ENCODE results near the gene TPCN1.

The TPCN1 gene

DNA sequence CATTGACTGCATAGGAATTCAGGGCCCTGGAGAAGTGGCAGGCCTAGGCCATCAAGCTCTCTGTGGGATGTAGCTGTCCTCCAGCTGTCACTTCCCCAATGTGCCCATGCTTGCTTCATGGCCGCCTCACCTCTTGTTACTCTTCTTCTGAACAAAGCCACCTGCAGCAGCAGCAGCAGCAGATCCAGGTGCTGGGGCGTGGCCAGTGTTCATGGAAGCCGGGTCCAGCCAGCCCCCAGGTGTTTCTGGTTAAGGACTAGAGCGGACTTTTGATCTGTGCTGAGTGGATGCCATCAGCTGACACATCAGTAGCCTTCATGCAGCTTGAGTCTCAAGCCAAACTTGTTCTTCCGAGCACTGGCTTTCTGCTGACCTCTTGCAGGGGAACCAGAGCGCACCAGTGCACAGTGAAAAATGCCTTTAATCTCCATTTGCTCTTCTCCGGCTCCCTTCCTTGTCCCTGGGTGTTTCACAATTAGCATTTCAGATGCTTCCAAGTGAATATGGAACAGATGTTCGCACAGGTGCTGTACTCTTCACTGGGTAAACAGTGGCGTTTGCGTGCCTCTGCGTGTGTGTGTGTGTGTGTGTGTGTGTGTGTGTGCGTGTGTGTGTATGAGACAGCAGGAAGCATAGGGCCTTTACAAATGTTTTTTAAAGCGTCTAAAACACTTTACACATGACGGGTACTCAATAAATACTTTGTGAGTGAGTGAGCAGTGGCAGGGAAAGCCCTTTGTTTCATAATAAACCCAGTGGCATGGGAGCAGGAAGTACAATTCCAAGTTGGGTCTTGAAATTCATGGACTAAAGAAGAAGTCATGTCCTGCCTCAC, 20.1 kb downstream of the TPCN1 start:
- no peak for DNase-seq (ENCODE audit: low read depth in 2 of 2)

GRCh38 chr12:113242026-113242418, 20.8 kb downstream of the TPCN1 start:
- no peak for DNase-seq (ENCODE audit: low read depth in 2 of 2)

DNA sequence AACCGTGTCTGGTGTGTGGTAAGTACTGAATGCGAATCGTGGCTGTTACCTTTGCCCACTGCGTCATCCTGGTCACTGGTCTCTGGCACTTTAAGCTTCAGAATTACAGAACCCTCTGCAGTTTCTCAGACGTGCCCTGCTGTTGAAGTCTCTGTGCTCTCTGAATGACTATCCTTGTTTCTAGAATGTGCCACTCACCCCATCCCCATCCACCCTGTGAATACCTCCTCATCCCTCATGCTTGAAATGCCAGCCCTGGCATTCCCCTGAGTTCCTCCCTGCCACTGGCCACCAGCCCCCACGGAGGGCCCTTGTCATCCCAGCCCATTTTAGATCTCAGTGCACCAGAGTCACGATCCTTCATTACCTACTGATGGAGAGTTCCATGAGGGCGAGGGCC, 21.3 kb downstream of the TPCN1 start:
- no peak for DNase-seq (ENCODE audit: low read depth in 2 of 2)

DNA sequence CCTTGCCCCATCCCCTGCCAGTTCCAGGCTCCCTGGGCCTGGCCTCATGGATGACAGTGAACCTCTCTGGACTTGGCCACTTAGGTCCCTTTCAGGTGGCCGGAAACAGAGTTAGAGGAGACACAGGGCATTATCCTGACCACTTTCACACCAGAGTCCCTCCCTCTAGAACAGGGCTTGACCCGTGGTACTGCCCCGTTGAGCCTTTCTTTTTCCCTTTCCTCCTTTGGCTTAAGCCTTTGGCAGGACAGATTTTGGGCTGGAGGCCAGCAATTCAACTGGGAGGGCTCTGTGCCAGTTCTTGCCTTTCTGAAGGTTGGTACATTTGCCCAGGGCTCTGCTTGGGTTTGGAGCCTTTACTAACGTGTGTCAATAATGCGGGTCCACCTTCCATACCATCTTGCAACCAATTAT, 22.8 kb downstream of the TPCN1 start:
- no peak for DNase-seq (ENCODE audit: low read depth in 2 of 2)

- no peak for DNase-seq (ENCODE audit: low read depth in 2 of 2)
Observed at GRCh38 chr12:113244478-113244958, 23.3 kb downstream of the TPCN1 start.

DNA sequence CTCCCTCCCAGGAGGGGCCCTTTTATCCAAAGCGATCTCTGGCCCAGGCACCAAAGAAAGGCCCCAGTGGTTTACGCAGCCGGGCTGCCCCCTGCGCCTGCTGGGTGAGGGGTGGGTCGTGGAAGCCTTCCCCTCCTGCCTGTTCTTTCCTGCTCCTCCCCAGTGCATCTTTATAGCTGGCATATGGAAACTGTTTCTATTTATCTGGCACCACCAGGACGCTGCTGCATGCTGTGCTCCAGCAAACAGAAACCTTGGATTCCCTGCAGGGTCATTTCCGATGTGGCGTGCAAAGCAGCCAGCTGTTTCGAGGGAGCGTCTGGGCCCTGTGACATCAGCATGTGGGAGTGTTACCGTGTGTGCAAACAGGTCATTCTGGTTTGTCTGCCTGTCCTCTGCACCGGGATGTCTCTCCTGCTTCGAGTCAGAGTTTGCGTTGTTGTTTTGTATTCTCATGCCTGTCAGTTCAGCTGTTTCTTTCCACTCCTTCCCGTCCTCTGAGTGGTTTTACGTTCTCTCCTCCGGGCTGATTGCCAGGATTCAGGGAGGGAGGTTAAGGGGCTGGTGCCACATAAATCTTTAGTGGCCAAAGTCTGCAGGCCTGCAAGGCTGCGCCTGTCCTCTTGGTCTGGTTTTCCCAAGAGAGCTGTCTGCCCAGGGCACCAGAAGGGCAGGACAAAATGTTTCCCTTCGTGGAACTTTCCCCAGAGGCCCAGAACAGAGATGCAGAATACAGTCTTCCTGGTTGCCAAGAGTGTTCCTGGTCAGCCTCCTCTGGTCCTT, 24.6 kb downstream of the TPCN1 start:
- DNase-seq (ENCODE audit: low read depth in 2 of 2), result no peak

DNA sequence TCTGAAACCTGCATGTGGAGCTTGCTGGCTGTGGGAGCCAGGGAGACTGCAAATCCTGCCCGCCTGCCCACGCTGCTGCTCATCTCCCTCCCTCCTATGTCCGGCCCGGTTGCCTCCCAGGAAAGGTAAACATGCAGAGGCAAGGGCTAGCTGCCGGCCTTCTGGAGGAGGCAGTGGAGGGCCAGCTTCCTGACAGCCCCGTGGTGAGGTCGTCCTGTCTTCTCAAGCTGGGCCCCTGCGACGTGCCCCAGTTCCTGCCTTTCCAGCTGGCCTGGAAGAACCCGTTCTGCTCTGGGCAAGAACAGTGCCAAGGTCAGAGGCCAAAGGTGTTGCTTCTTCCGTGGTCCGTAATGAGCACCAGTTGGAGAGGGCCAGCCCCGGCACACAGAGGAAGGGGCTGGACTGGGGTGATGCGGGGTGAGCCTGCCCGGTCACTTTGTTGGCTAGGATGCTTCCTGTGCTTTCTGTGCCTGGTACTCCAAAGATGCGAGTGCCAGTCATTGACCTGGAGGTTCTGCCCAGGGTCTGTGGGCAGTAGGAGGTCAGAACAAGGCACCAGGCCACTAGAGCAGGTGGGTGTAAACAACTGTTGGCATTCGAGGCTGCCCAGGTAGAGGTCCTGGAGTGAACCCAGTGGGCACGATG, 25.3 kb downstream of the TPCN1 start:
- no peak for DNase-seq (ENCODE audit: low read depth in 2 of 2)

GRCh38 chr12:113247123-113248050, 26.1 kb downstream of the TPCN1 start:
- DNase-seq (ENCODE audit: low read depth in 2 of 2), result no peak

DNA sequence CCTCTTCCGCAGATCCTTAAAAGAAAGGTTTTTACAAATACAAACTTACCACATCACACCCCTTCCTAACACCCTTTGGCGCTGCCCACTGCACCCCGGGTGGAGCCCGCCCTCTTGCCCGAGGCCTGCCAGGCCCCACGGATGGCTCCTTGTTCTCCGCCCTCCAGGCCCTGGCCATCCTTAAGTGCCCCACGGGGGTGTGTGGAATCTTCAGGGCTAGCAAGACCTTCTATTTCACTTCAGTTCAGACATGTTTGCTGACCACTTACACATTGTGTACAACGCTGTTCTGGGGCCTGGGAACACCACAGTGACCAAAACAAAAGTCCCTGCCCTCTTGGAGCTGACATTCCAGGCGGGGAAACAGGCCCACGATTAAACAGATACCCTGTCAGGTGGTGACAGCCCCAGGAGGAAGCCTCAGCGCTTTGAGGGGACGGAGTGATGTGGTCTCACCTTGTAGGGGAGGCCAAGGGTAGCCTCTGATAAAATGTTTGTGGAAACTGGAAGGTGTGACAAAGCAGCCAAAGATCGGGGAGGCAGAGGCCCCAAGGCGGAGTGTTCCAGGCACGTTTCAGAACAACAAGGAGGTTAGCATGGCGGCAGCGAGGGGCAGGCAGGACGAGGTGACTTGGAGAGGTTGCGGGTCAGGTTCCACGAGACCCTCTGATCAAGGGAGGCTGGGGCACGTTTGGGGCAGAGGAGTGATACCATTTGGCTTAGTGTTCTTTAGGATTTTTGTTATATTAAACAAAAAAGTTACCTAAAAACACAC, 27.0 kb downstream of the TPCN1 start:
- DNase-seq (ENCODE audit: low read depth in 2 of 2), result no peak

DNA sequence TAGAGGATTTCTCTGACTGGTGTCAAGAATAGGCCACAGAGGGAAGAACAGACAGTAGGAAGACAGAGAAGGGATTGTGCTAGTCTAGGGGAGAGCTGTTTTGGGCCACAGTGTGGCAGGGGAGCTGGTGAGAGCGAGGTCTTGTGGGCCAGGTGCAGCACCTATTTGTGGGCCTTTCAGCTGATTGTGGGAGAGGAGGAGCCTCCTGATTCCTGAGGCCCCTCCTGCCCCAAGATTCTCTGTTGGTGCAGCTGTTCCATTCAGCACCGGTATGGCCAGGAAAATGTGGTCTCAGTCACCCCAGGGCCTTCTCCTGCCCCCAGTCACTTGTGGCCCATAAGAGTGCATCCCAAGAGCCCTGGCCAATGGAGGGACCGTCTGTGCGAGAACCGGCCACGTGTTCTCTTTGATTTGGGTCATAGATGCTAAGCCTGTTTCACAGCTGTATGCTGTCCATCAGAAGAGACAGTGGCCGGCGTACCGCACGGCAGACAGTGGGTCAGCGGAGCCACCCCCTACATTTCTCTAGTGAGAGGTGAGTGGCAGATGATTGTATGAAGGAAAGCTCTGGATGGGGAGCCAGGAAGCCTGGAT, 27.7 kb downstream of the TPCN1 start:
- DNase-seq (ENCODE audit: low read depth in 2 of 2), result no peak

GRCh38 chr12:113249546-113249945, 28.3 kb downstream of the TPCN1 start:
- no peak for DNase-seq (ENCODE audit: low read depth in 2 of 2)

GRCh38 chr12:113250045-113250444, 28.8 kb downstream of the TPCN1 start:
- no peak for DNase-seq (ENCODE audit: low read depth in 2 of 2)

GRCh38 chr12:113251404-113252070, 30.3 kb downstream of the TPCN1 start:
- no peak for DNase-seq (ENCODE audit: low read depth in 2 of 2)

DNA sequence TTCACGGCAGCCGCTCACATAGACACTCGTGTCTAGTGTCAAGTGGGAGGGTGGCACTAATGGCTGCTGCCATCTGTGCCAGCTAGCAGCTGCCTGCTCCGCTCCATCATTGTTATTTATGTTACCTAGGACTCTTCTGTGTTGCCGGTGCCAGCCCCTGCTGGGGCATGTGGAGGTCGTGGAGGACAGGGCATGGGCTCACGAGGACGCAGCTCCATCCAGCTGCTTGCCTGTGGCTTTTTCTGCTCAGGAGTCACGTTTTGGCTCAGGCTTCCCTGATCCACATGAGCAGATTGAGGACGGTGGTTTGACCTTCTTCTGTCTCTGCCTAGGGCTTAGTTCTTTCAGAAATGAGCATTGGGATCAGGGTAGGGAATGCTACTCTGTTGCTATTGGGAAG, 31.2 kb downstream of the TPCN1 start:
- no peak for DNase-seq (ENCODE audit: low read depth in 2 of 2)

DNA sequence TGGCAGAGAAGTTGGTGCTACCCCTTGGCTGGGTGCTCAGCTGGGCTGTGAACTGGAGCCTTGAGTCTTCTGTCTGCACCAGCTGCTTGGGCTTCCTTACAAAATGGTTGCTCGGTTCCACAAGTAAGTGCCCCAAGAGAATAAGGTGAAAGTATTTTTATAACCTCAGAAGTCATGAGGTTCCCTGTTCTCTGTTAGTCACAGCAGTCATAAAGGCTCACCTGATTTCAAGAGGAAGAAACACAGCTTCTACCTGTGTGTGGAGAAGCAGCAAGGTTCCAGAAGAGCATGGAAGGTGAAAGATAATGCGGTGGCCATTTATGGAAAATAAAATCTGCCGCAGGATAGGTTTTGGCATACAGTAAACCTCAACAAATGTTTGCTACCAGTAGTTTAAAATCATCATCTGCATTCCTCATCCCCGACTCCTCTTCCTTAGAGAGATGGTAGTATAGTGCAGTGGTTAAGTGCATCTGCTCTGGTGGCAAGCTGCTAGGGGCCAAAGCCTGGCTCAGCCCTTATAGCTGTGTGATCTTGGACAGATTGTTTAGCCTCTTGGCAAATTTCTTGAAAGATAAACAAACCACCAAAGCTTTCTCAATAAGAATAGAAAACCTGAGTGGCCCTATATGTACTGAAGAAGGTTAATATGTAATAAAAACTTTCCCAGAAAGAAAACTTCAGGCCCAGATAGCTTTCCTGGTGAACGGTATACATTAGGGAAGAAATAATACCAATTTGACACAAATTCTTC, 32.4 kb downstream of the TPCN1 start:
- DNase-seq (ENCODE audit: low read depth in 2 of 2), result no peak

- DNase-seq (ENCODE audit: low read depth in 2 of 2), result no peak
Observed at GRCh38 chr12:113254298-113254697, 33.0 kb downstream of the TPCN1 start.

GRCh38 chr12:113257564-113257963, 36.3 kb downstream of the TPCN1 start:
- DNase-seq (ENCODE audit: low read depth in 2 of 2), result no peak

DNA sequence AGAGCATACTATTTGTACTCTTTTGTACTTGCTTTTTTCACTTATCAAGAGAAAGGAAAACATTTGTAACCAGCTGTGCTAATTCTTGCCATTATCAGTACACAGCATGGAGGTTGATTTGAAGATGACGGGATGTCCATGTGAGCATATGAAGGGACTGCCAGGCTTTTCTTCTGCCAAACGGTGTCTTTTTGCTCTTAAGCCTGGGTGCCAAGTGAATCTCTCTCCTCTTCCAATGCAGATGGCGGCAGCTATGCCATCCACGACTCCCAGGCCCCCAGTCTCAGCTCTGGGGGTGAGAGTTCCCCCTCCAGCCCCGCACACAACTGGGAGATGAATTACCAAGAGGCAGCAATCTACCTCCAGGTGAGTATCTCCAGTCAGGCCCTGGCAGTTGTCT, 38.9 kb downstream of the TPCN1 start:
- DNase-seq (ENCODE audit: low read depth in 2 of 2), result no peak

All from stimulated activated CD4-positive, alpha-beta T cell treated with anti-CD3 and anti-CD28 coated beads, Interleukin-4, amount 100 ng/mL, for 48 hours (primary cell).